ENCODE results near the gene COX4I2.

GRCh38 chr20:31674895-31675827 is 37.4 kb downstream of the COX4I2 start:
- TF ChIP-seq, protein P1, sequence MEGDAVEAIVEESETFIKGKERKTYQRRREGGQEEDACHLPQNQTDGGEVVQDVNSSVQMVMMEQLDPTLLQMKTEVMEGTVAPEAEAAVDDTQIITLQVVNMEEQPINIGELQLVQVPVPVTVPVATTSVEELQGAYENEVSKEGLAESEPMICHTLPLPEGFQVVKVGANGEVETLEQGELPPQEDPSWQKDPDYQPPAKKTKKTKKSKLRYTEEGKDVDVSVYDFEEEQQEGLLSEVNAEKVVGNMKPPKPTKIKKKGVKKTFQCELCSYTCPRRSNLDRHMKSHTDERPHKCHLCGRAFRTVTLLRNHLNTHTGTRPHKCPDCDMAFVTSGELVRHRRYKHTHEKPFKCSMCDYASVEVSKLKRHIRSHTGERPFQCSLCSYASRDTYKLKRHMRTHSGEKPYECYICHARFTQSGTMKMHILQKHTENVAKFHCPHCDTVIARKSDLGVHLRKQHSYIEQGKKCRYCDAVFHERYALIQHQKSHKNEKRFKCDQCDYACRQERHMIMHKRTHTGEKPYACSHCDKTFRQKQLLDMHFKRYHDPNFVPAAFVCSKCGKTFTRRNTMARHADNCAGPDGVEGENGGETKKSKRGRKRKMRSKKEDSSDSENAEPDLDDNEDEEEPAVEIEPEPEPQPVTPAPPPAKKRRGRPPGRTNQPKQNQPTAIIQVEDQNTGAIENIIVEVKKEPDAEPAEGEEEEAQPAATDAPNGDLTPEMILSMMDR (IDR thresholded peaks at IDR 0.05; ENCODE audit: control extremely low read depth in 1 of 3, insufficient read depth in 1 of 3, low read depth in 1 of 3, low read length in 3 of 3), result no peak
- no peak for TF ChIP-seq BCL11A (IDR thresholded peaks at IDR 0.05; ENCODE audit: low read depth in 2 of 2, low read length in 2 of 2)
- TF ChIP-seq TAF7 (optimal IDR thresholded peaks at IDR 0.05; ENCODE audit: borderline replicate concordance, low read depth, low read length), result no peak
- TF ChIP-seq SIN3A (conservative IDR thresholded peaks at IDR 0.05 in 1 of 2, IDR thresholded peaks at IDR 0.05 in 1 of 2; ENCODE audit: low read depth in 1 of 2, low read length in 2 of 2), result no peak
- no peak for TF ChIP-seq HDAC2 (IDR thresholded peaks at IDR 0.05; ENCODE audit: borderline replicate concordance in 1 of 2, low read depth in 2 of 2, low read length in 2 of 2)
- no peak for TF ChIP-seq EZH2 (IDR thresholded peaks at IDR 0.05; ENCODE audit: low read depth, low read length, severe bottlenecking)
- TF ChIP-seq YY1 (IDR thresholded peaks at IDR 0.05; ENCODE audit: low read depth, low read length), result no peak
- TF ChIP-seq EP300 (IDR thresholded peaks at IDR 0.05; ENCODE audit: borderline replicate concordance in 1 of 2, low read depth in 2 of 2, low read length in 2 of 2), result no peak
- no peak for TF ChIP-seq SP1 (IDR thresholded peaks at IDR 0.05; ENCODE audit: low read depth, low read length)
- no peak for TF ChIP-seq SIX5 (IDR thresholded peaks at IDR 0.05; ENCODE audit: low read depth, low read length)
- no peak for TF ChIP-seq RFX5 (IDR thresholded peaks at IDR 0.05; ENCODE audit: borderline replicate concordance, low read depth, low read length)
- no peak for TF ChIP-seq E2F6 (IDR thresholded peaks at IDR 0.05)
- TF ChIP-seq GABPA (IDR thresholded peaks at IDR 0.05; ENCODE audit: borderline replicate concordance, insufficient read depth, low read length), result no peak
- TF ChIP-seq TEAD4 (IDR thresholded peaks at IDR 0.05; ENCODE audit: low read depth, low read length), result no peak

Measured in H1 (cell line).